Measurements from ENCODE around the gene SUPT20HL2. TPM values are rescaled to one million over a fixed set of nuclear protein-coding genes. Genes with fewer than 3 reads are reported as not detected.

SUPT20HL2 gene
- total and polyA plus RNA-seq, 2 experiments from 2014 or later = 0.08 TPM; not detected in 1

GRCh38 chrX:24355095-24355494 is 41.2 kb upstream of the SUPT20HL2 start:
- H3K4me1 ChIP-seq (ENCODE audit: insufficient read depth) = no peaks in the 10 kb centered on the region
- H3K79me2 ChIP-seq (replicated peaks; ENCODE audit: insufficient read depth) = no peaks in the 10 kb centered on the region
- Mint-ChIP-seq H3K27ac (no peak overlapping the region), H3K9me3 (no peaks in the 10 kb centered on the region), H3K27me3 (ENCODE audit: insufficient read depth, low read depth, poor library complexity) (no peaks in the 10 kb centered on the region), H3K36me3 (ENCODE audit: low read depth) (no peaks in the 10 kb centered on the region), H3K4me1 (peaks cover 3% of the 10 kb centered on the region; the same call in 1 of the 3 replicates), H3K4me3 (no peak overlapping the region)
- no peak overlapping the region for H2AFZ ChIP-seq
- ATAC-seq (no peak), DNase-seq (ENCODE audit: low spot score) (no peak)
- H3K27me3 ChIP-seq (ENCODE audit: insufficient read depth) = no peaks in the 10 kb centered on the region
- TF ChIP-seq ZNF114 (CRISPR knock-in tag; IDR thresholded peaks at IDR 0.05) (no peak), REST (IDR thresholded peaks at IDR 0.05; ENCODE audit: unreplicated experiment) (no peak), JUNB (IDR thresholded peaks at IDR 0.05; ENCODE audit: unreplicated experiment) (no peak), CTCF (conservative IDR thresholded peaks at IDR 0.05; ENCODE audit: low read depth in 2 of 2) (no peak), ZNF462 (CRISPR knock-in tag; IDR thresholded peaks at IDR 0.05) (no peak), NANOG (IDR thresholded peaks at IDR 0.05; ENCODE audit: borderline replicate concordance) (no peak), CREB1 (CRISPR knock-in tag; IDR thresholded peaks at IDR 0.05; ENCODE audit: low read depth) (no peak), EZH2 (IDR thresholded peaks at IDR 0.05; ENCODE audit: low read depth, unreplicated experiment) (no peak), POLR2AphosphoS5 (IDR thresholded peaks at IDR 0.05; ENCODE audit: low read depth) (no peak), ZNF331 (CRISPR knock-in tag; IDR thresholded peaks at IDR 0.05; ENCODE audit: low read depth) (no peak), EZH2phosphoT487 (IDR thresholded peaks at IDR 0.05; ENCODE audit: unreplicated experiment) (no peak), STAT1 (IDR thresholded peaks at IDR 0.05; ENCODE audit: unreplicated experiment) (no peak)
- TF ChIP-seq, protein P1, sequence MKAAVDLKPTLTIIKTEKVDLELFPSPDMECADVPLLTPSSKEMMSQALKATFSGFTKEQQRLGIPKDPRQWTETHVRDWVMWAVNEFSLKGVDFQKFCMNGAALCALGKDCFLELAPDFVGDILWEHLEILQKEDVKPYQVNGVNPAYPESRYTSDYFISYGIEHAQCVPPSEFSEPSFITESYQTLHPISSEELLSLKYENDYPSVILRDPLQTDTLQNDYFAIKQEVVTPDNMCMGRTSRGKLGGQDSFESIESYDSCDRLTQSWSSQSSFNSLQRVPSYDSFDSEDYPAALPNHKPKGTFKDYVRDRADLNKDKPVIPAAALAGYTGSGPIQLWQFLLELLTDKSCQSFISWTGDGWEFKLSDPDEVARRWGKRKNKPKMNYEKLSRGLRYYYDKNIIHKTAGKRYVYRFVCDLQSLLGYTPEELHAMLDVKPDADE (IDR thresholded peaks at IDR 0.05) = no peak
- no peak overlapping the region for H3K4me3 ChIP-seq
- no peak overlapping the region for H3K4me2 ChIP-seq
- no peaks in the 10 kb centered on the region for H3F3A ChIP-seq (replicated peaks; ENCODE audit: low read depth)
- H4K20me1 ChIP-seq (replicated peaks; ENCODE audit: insufficient read depth) = no peaks in the 10 kb centered on the region
- no peaks in the 10 kb centered on the region for H3K36me3 ChIP-seq (ENCODE audit: insufficient read depth)
- H3K27ac ChIP-seq (ENCODE audit: low read depth) = no peak overlapping the region
- H3K9me2 ChIP-seq (ENCODE audit: insufficient read depth) = no peaks in the 10 kb centered on the region

Measured in GM23338 (cell line).